ENCODE results near the gene TSHR.

- TF ChIP-seq EZH2 (IDR thresholded peaks at IDR 0.05; ENCODE audit: insufficient read depth, low read length): no peak
- TF ChIP-seq CTCF (IDR thresholded peaks at IDR 0.05; ENCODE audit: insufficient read depth, low read depth, low read length): no peak
These were observed 21.8 kb downstream of the TSHR start for GRCh38 chr14:80977221-80977620.

All from astrocyte (in vitro differentiated cells and primary cell).